GM18517 (cell line): ENCODE results near the gene NPR2.

Experiments used
- ATAC-seq: cut with Tn5 transposase; IDR thresholded peaks from one replicate; pipeline ENCODE4 v1.9.1; 2021; ENCODE audit warnings: mild to moderate bottlenecking, moderate library complexity; ENCODE audit not compliant: unreplicated experiment

The NPR2 gene

GRCh38 chr9:35763181-35763580 is 28.2 kb upstream of the NPR2 start:
- ATAC-seq, result no peak

- no peak for ATAC-seq
Observed at GRCh38 chr9:35763803-35764202, 27.6 kb upstream of the NPR2 start.

GRCh38 chr9:35766997-35767396 is 24.4 kb upstream of the NPR2 start:
- ATAC-seq, result no peak

GRCh38 chr9:35767458-35767857 is 23.9 kb upstream of the NPR2 start:
- ATAC-seq, result no peak

GRCh38 chr9:35769763-35770162 is 21.6 kb upstream of the NPR2 start:
- no peak for ATAC-seq

GRCh38 chr9:35771075-35771433 is 20.3 kb upstream of the NPR2 start:
- no peak for ATAC-seq

GRCh38 chr9:35771534-35771933 is 19.9 kb upstream of the NPR2 start:
- no peak for ATAC-seq

- ATAC-seq, result no peak
Observed at GRCh38 chr9:35771943-35772342, 19.4 kb upstream of the NPR2 start.

- no peak for ATAC-seq
Observed at GRCh38 chr9:35774907-35775635, 16.3 kb upstream of the NPR2 start.

GRCh38 chr9:35776018-35776417 is 15.4 kb upstream of the NPR2 start:
- ATAC-seq, result peak; percentile 49

- ATAC-seq, result no peak
Observed at GRCh38 chr9:35778496-35778895, 12.9 kb upstream of the NPR2 start.

GRCh38 chr9:35781066-35781465 is 10.3 kb upstream of the NPR2 start:
- no peak for ATAC-seq

GRCh38 chr9:35783418-35783817 is 8.0 kb upstream of the NPR2 start:
- ATAC-seq, result no peak

GRCh38 chr9:35789541-35789940 is 1.9 kb upstream of the NPR2 start:
- no peak for ATAC-seq

GRCh38 chr9:35790025-35790384 is 1.4 kb upstream of the NPR2 start:
- no peak for ATAC-seq

- ATAC-seq, result no peak
Observed at GRCh38 chr9:35790385-35791296, 750 bp upstream of the NPR2 start.

GRCh38 chr9:35792024-35792813 is 828 bp downstream of the NPR2 start:
- ATAC-seq, result no peak

GRCh38 chr9:35792826-35793225 is 1.4 kb downstream of the NPR2 start:
- no peak for ATAC-seq

GRCh38 chr9:35793461-35793860 is 2.1 kb downstream of the NPR2 start:
- ATAC-seq, result no peak

GRCh38 chr9:35795695-35796094 is 4.3 kb downstream of the NPR2 start:
- ATAC-seq, result no peak

GRCh38 chr9:35797311-35798109 is 6.1 kb downstream of the NPR2 start:
- no peak for ATAC-seq
